Progenitor cell of endocrine pancreas (in vitro differentiated cells): ENCODE measurements around the gene MNT. TPM values are rescaled to one million over a fixed set of nuclear protein-coding genes. Genes with fewer than 3 reads are reported as not detected.

Experiments used
- DNase-seq: peaks from one replicate; pipeline ENCODE4 v3.0.0; 2021; ENCODE audit warnings: low spot score; ENCODE audit not compliant: unreplicated experiment
- H3K27ac Mint-ChIP-seq: 2 replicates; pipeline ENCODE4 v1.8.0; 2021; ENCODE audit warnings: mild to moderate bottlenecking, moderate library complexity, mixed read lengths
- H3K27me3 Mint-ChIP-seq: 2 replicates; pipeline ENCODE4 v1.8.0; 2021; ENCODE audit warnings: mixed read lengths
- H3K36me3 Mint-ChIP-seq: 2 replicates; pipeline ENCODE4 v1.8.0; 2022; ENCODE audit warnings: mixed read lengths; ENCODE audit not compliant: insufficient read depth
- H3K4me1 Mint-ChIP-seq: 2 replicates; pipeline ENCODE4 v1.8.0; 2021; ENCODE audit warnings: low read depth, mixed read lengths
- H3K4me3 Mint-ChIP-seq: 2 replicates; pipeline ENCODE4 v1.8.0; 2021; ENCODE audit warnings: low read depth, mild to moderate bottlenecking, moderate library complexity, mixed read lengths
- H3K9me3 Mint-ChIP-seq: 2 replicates; pipeline ENCODE4 v1.8.0; 2021; ENCODE audit warnings: low read depth, mixed read lengths
- total RNA-seq: library from RNA; stranded (reverse); gene quantifications from 2 replicates; pipeline ENCODE4 v1.2.1, GENCODE V29; 2021
- TF ChIP-seq, protein P1 (sequence below): fragments of 200-600 bp; sonication (generic); IDR thresholded peaks from one replicate; pipeline ENCODE4 v1.5.0; 2021; ENCODE audit warnings: antibody characterized with exemption, mild to moderate bottlenecking; ENCODE audit not compliant: unreplicated experiment

MNT gene
- total RNA-seq, 1 donor from 2014 or later, result 32.1 TPM

DNA sequence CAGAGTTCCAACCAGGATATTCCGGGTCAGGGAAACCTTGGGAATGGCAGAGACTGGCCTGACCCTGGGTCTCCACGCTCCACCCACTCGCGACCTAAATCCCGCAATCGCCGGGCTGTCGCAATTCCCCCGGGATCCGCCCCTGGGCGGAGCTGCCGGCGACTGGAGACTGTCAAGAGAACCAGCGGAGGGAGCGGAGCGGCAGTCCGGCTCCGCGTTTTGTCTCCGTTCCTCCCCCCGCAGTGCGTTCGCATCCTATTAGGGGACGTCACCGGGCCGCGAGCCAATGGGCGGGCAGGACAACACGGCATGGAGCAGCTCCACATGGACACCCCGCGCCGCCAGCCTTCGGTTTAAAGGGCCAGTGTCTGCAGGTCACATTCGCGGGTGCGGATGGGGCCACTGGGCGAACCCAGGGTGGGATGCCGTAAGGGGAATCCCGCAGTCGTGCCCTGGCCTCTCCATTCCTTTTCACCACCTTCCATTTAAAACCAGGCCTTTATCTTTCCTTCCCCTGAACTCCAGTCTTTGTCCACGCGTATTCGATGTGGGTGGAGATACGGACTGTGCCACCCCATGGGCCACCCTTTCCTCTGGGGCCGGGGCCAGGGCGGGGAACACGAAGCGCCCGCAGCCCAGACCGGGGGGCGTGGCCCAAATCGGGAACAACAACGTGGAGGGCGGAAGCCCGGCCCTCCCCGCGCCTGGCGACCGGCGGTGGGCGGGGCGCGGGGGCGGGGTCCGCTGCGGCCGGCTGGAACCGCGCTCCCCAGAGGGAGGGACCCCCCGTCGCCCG lies 764 bp upstream of the MNT start:
- peaks cover 34% of the 10 kb centered on the region for H3K4me1 Mint-ChIP-seq
- DNase-seq, result peak; percentile 99
- H3K4me3 Mint-ChIP-seq, result peak overlapping the region; percentile 93
- no peaks in the 10 kb centered on the region for H3K9me3 Mint-ChIP-seq
- H3K27ac Mint-ChIP-seq, result peak overlapping the region; percentile 99
- peaks cover 1% of the 10 kb centered on the region for H3K36me3 Mint-ChIP-seq
- H3K27me3 Mint-ChIP-seq, result no peaks in the 10 kb centered on the region
- TF ChIP-seq, protein P1, sequence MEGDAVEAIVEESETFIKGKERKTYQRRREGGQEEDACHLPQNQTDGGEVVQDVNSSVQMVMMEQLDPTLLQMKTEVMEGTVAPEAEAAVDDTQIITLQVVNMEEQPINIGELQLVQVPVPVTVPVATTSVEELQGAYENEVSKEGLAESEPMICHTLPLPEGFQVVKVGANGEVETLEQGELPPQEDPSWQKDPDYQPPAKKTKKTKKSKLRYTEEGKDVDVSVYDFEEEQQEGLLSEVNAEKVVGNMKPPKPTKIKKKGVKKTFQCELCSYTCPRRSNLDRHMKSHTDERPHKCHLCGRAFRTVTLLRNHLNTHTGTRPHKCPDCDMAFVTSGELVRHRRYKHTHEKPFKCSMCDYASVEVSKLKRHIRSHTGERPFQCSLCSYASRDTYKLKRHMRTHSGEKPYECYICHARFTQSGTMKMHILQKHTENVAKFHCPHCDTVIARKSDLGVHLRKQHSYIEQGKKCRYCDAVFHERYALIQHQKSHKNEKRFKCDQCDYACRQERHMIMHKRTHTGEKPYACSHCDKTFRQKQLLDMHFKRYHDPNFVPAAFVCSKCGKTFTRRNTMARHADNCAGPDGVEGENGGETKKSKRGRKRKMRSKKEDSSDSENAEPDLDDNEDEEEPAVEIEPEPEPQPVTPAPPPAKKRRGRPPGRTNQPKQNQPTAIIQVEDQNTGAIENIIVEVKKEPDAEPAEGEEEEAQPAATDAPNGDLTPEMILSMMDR, result no peak

DNA sequence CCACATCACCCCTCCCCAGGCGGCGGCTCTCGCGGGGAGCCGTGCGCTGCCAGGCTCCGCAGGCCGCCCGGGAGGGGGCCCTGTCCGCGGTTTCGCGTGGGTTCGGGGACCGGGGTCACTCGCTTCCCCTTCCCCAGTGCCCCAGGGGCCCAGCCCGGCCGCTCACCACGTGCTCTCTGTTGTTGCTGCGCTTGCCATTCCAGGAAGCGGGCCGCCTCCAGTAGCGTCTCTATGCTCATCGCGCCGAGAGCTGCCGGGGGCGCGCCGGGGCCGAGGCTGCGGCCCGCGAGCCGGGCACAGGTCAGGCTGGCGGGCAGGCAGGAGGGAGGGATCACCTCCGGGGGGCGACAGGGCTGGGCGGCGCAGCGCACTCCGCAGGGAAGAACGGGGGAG lies 390 bp downstream of the MNT start:
- H3K27me3 Mint-ChIP-seq, result no peaks in the 10 kb centered on the region
- H3K27ac Mint-ChIP-seq, result peak overlapping the region; percentile 100
- TF ChIP-seq, protein P1, result no peak
- peaks cover 40% of the 10 kb centered on the region for H3K4me1 Mint-ChIP-seq
- peak overlapping the region; percentile 93 for H3K4me3 Mint-ChIP-seq
- H3K36me3 Mint-ChIP-seq, result no peaks in the 10 kb centered on the region
- H3K9me3 Mint-ChIP-seq, result no peaks in the 10 kb centered on the region
- peak; percentile 49 for DNase-seq

DNA sequence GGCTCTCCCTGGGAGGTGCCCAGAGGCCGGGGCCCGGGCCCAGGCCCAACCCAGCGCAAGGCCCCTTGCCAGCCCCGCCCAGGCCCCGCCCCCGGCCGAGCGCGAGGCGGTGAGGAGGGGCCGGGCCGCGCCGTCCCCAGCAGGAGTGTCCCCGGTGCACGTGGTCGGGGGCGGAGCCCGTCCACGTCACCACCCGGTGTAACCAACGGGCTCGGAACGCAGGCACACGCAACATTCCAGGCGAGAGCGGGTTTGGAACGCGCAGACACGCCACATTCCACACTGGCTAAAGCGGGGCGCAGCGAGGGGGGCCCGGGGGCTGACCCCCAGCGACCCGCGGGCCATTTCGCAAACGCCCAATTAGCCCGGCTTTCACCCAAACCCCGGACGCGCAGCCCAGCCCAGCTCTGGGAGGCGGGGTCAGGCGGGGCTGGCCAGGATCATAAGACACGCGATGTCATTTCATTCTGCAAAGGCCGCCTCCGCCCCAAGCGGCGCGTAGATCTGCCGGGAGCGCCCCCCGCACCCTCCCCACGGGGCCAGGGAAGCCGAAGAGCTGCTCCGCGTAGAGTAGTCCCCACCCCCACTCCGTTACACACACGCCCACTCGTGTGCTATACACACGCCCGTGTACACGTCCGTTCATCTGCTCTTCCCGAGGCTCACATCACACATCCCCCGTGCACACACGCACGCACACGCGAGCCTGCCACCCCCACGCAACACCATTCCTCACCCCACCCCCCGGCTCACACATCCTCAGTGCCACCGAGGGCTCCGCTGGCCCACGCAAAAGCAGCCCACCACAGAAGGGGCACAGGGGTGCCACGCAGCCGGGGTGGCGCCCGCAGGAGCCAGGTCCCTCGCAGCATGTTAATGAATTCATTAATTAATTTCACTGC lies 1.0 kb downstream of the MNT start:
- Mint-ChIP-seq H3K36me3 (no peaks in the 10 kb centered on the region), H3K27me3 (no peaks in the 10 kb centered on the region), H3K4me1 (peaks cover 40% of the 10 kb centered on the region), H3K27ac (peak overlapping the region; percentile 100), H3K9me3 (no peaks in the 10 kb centered on the region), H3K4me3 (peak overlapping the region; percentile 93)
- TF ChIP-seq, protein P1, result no peak
- peak; percentile 97 for DNase-seq

DNA sequence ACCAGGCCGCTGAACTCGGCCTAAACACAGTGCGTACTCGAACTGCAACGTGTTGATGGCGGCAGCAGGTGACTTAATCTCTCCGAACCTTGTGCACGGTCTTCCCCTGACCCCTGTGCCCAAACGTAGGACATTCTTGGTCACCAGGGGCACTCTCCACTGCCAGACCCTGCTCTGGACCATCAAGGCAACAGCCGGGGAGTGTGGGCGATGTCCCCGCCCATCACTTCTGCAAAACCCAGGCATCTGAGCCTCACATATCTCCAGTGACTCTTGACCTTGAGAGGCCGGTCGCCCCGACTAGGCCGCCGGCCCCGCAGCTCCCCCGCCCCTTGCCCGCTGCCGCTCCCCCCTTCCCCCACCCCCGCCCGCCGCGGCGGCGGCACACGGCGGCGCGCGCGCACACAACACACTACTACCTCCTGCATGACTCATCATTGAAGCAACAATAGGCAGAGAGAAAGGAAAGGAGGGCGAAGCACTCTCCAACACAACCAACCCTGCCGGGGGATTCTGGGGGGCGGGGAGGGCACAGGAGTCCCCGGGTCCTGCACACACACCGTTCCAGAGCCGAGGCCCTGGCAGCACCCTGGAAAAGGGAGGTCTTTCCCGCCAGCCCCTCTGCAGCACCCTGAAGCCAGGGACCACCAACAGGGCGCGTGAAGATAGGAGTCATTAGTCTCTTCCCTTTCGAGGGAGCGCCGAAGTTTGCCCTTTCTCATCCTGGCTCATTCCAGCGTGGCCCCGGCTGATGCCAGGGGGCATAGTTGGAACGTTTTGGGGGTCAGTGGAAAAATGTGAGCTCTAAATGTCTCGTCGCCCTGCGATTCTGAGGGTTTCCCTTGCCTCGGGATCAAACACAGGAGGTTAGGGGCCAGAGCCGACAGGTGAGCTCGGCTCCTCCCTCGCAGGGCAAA lies 1.9 kb downstream of the MNT start:
- peaks cover 44% of the 10 kb centered on the region for H3K4me1 Mint-ChIP-seq
- TF ChIP-seq, protein P1, result no peak
- H3K36me3 Mint-ChIP-seq, result no peaks in the 10 kb centered on the region
- H3K9me3 Mint-ChIP-seq, result no peaks in the 10 kb centered on the region
- peak; percentile 38 for DNase-seq
- H3K27me3 Mint-ChIP-seq, result no peaks in the 10 kb centered on the region
- peak overlapping the region; percentile 100 for H3K27ac Mint-ChIP-seq
- peak overlapping the region; percentile 93 for H3K4me3 Mint-ChIP-seq
